GM12801 (cell line): ENCODE results near the gene ADCYAP1R1.

ENCODE experiments used
- CTCF ChIP-seq: IDR thresholded peaks from one replicate; pipeline ENCODE4 v1.5.1; 2011; ENCODE audit warnings: control low read depth; ENCODE audit not compliant: insufficient read length; ENCODE audit errors: extremely low read depth

The ADCYAP1R1 gene

GRCh38 chr7:31070991-31071644, 19.0 kb downstream of the ADCYAP1R1 start:
- TF ChIP-seq CTCF: no peak

- no peak for TF ChIP-seq CTCF
Measured at GRCh38 chr7:31071645-31072029, 19.5 kb downstream of the ADCYAP1R1 start.

- TF ChIP-seq CTCF: no peak
Measured at GRCh38 chr7:31073326-31074119, 21.4 kb downstream of the ADCYAP1R1 start.

- no peak for TF ChIP-seq CTCF
Measured at GRCh38 chr7:31074120-31074383, 21.9 kb downstream of the ADCYAP1R1 start.

- TF ChIP-seq CTCF: no peak
Measured at GRCh38 chr7:31074403-31075085, 22.4 kb downstream of the ADCYAP1R1 start.

- no peak for TF ChIP-seq CTCF
Measured at GRCh38 chr7:31075086-31075405, 22.9 kb downstream of the ADCYAP1R1 start.

GRCh38 chr7:31076051-31076450, 23.9 kb downstream of the ADCYAP1R1 start:
- no peak for TF ChIP-seq CTCF
